Stimulated activated naive B cell treated with anti-CD40 and anti-IgM and Interleukin-4, amounts not matched to agents 10 μg/mL and 1 μg/mL and 100 μg/mL, for 72 hours (primary cell): ENCODE measurements around the gene GOLT1A.

Experiments used
- ATAC-seq, 2 donors: fragments of 150-1000 bp; cut with Tn5 transposase; replicated peaks; 2 replicates each; pipeline ENCODE4 v1.10.0; 2021; ENCODE audit warnings: moderate library complexity in 1 of 2
- DNase-seq: peaks from one replicate; pipeline ENCODE4 v3.0.0; 2021
- H3K27ac Mint-ChIP-seq: one replicate; pipeline ENCODE4 v1.8.0; 2022; ENCODE audit warnings: mild to moderate bottlenecking, mixed read lengths
- H3K27me3 Mint-ChIP-seq, 2 donors: one replicate each; pipeline ENCODE4 v1.8.0; 2022; ENCODE audit warnings: mixed read lengths in 2 of 2
- H3K36me3 Mint-ChIP-seq, 2 donors: one replicate each; pipeline ENCODE4 v1.8.0; 2022; ENCODE audit warnings: mixed read lengths in 2 of 2, mild to moderate bottlenecking in 1 of 2
- H3K4me1 Mint-ChIP-seq, 2 donors: one replicate each; pipeline ENCODE4 v1.8.0; 2022; ENCODE audit warnings: mixed read lengths in 2 of 2, mild to moderate bottlenecking in 1 of 2
- H3K4me3 Mint-ChIP-seq, 2 donors: one replicate each; pipeline ENCODE4 v1.8.0; 2022; ENCODE audit warnings: mild to moderate bottlenecking in 2 of 2, mixed read lengths in 2 of 2, moderate library complexity in 1 of 2
- H3K9me3 Mint-ChIP-seq, 2 donors: one replicate each; pipeline ENCODE4 v1.8.0; 2022; ENCODE audit warnings: mixed read lengths in 2 of 2, mild to moderate bottlenecking in 1 of 2

GOLT1A gene

DNA sequence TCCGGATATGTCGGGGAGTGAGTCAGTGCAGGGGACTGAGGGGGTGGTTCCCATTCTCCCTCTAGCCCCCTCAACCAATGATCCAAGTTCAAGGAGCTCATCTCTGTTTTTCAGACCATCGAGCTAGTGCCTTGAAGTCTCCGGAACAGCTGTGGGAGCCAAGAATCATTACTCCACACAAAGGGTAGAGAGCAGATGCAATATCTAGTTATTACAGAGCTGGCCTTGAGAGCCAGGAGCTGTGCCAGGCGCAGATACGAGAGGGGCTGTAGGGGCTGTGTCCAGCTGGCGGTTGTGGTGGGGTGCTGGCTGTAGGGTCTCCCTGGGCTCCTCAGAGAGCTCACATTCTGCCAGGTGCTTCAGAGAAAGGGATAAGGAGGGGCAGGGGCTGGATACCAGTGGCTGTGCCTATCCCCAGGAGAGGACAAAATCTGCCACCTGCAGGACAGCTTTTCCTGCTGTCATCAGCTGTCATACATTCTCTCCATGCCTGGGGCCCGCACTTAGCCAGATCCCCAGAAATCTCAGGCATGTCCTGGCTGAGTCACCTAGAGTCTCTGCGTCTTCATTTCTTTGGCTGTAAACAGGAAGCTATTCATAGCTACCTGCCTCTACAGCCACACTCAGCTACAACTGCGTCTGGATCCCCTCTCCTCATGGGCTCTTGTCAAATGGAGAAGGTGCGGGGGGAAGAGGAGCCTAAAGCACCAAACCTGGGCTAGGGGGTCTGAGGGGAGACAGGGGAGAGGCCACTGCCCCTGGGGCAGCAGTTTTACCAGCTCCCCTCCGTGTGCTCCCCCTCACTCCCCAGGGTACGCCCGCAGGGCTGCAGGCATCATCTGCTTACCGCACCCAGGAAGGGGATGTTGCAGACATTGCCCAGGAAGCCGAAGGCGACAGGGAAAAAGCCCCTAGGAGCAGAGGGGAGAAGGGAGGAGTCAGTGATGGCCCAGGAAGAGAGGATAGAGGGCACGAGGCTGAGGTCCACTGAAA lies 15.1 kb downstream of the GOLT1A start:
- H3K27me3 Mint-ChIP-seq, result peaks cover 12 to 34% of the 10 kb centered on the region in 2 donors
- ATAC-seq (no peak), DNase-seq (no peak)
- H3K4me1 Mint-ChIP-seq, result peaks cover 5 to 6% of the 10 kb centered on the region in 2 donors
- no peaks in the 10 kb centered on the region for H3K9me3 Mint-ChIP-seq
- H3K4me3 Mint-ChIP-seq, result no peak overlapping the region
- H3K27ac Mint-ChIP-seq, result no peak overlapping the region
- no peaks in the 10 kb centered on the region for H3K36me3 Mint-ChIP-seq

DNA sequence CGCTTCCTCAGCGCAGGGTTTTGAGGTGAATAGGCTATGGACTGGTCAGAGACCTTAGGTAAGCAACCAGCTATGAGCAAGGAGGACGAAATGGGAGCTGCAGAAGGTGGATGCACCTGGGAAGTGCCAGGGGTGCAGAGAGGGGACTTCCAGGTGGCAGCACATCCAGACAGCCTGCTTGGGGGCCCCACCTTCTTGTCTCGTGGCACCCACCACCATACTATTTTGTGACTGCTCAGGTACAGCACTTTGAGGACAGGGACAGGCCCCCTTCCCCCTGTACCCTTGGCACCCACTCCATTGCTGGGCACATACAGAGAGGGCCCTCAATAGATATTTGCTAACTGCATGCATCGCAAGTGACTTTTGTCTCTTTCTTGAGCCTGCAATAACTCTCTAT lies 16.7 kb downstream of the GOLT1A start:
- Mint-ChIP-seq H3K27ac (no peak overlapping the region), H3K36me3 (no peaks in the 10 kb centered on the region), H3K4me3 (no peak overlapping the region), H3K9me3 (no peaks in the 10 kb centered on the region), H3K27me3 (peaks cover 17 to 30% of the 10 kb centered on the region in 2 donors), H3K4me1 (peaks cover 5 to 8% of the 10 kb centered on the region in 2 donors)
- ATAC-seq, result no peak
- no peak for DNase-seq

DNA sequence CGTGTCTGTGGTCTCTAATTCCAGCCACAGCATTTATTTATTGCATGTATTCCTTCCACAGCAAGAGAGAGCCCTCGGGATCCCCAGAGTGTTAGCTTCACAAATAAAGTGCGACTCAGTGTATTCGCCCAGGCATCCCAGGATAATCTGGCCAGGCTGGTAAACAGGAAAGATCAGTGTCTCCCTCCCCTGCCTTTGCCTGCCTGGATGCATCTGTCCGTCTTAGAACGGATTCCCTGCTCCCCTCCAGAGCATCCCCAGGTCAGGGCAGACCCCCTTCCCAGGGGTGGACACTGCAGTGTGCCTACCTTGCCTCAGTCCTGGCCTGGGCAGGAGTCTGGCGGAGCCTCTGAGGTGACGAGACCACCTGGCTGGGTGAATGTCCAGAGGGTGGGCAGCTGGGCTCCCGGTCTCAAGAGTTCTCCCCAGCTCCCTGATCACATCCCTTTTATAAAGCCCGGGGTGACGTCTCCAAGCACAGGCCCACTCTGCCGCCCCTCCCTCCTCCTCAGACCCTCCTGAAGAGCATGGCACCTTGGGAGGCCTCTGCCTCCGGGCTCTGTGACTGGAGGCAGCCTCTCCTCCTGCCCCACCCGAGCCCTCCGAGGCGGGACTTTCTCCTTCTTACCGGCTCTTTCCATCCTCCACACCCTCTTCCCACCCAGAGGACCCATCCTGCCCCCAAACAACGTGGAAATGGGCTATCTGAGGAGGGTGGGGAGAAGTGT lies 17.6 kb downstream of the GOLT1A start, which contains the start of gene KISS1:
KISS1 (minus strand) TSS at position 424 of the 728 bp plus-strand sequence. CDS start 3,615 bp downstream, outside the sequence.
- H3K27ac Mint-ChIP-seq, result no peak within 1 kb of the TSS
- no peaks in the 10 kb centered on the region for H3K36me3 Mint-ChIP-seq
- H3K27me3 Mint-ChIP-seq, result peaks cover 22 to 33% of the 10 kb centered on the region in 2 donors
- H3K4me1 Mint-ChIP-seq, result peaks cover 5 to 8% of the 10 kb centered on the region in 2 donors
- H3K9me3 Mint-ChIP-seq, result no peaks in the 10 kb centered on the region
- H3K4me3 Mint-ChIP-seq, result no peak within 1 kb of the TSS
- DNase-seq (no peak), ATAC-seq (no peak)

DNA sequence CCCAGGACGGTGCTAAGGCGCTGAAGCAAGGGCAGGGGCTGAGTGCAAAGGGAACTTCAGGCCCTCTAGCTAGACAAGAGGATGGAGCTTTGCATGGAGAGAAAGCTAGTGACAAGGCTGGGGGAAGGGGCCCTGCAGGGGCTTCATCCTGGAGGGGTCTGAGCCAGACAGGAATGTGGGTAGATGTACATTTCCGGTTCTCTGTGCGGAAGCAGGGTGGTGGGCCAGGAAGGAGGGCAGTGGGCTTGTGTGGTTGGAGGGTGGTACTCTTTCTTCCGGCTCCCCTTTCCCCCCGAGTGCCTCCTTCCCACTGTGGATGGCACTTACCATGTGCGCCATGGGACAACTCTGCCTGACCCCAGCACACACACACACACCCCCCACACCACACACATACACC lies 19.0 kb downstream of the GOLT1A start:
- no peak for ATAC-seq
- H3K36me3 Mint-ChIP-seq, result no peaks in the 10 kb centered on the region
- H3K4me3 Mint-ChIP-seq, result no peak overlapping the region
- no peaks in the 10 kb centered on the region for H3K9me3 Mint-ChIP-seq
- no peak for DNase-seq
- peaks cover 10 to 11% of the 10 kb centered on the region in 2 donors for H3K4me1 Mint-ChIP-seq
- no peak overlapping the region for H3K27ac Mint-ChIP-seq
- peaks cover 26 to 42% of the 10 kb centered on the region in 2 donors for H3K27me3 Mint-ChIP-seq

DNA sequence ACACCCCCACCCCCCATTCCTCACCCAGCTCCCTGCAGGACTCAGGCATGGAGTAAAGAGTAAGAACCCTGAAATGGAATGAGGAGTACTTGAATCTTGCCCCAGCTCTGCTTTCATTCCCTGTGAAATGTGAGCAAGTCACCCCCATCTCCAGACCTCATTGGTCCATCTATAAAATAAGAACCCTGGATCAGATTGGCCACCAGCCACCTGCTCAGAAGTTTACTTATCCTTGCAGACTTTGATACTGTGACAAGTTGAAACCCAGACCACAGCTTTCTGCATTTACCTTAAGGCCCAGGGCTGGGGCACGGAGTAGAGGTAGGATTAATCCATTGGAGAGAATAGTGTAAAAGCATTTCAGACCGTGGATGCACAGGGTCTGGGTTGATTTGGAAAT lies 19.7 kb downstream of the GOLT1A start:
- H3K9me3 Mint-ChIP-seq, result no peaks in the 10 kb centered on the region
- DNase-seq (no peak), ATAC-seq (no peak)
- H3K27ac Mint-ChIP-seq, result no peak overlapping the region
- H3K4me3 Mint-ChIP-seq, result no peak overlapping the region
- peaks cover 33 to 47% of the 10 kb centered on the region in 2 donors for H3K27me3 Mint-ChIP-seq
- H3K36me3 Mint-ChIP-seq, result no peaks in the 10 kb centered on the region
- peaks cover 17 to 18% of the 10 kb centered on the region in 2 donors for H3K4me1 Mint-ChIP-seq

DNA sequence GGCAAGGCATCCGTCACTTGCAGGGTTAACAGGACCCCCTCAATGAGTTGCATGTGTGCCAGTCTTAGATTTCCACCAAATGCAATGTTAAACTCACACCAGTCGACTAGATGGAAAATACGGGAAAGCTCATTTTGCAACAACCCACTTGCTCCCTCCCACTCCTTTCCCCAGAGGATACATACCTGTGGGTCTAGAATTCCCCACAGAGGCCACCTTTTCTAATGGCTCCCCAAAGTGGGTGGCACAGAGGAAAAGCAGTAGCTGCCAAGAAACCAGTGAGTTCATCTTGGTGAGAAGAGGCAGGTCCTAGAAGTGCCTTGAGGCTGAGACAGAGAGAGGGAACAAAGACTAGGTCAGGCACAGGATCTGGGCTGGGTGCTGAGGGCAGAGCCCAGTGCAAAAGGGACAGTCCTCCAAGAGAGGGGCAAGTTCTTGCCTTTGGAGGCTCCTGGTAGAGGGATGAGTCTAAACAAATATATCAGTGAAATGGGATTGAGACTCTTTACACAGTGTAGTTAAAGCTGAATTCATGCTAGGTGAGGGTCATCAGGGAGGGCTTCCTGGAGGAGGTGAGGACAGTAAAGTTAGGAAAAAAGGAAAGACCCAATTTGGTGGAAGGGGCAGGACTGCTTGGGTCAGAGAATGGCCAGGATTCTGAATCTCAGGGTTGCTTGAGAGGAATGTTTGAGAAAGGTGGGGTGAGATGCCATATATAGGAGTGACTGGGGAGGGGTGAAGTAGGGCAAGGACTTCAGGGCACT lies 21.0 kb downstream of the GOLT1A start:
- no peaks in the 10 kb centered on the region for H3K36me3 Mint-ChIP-seq
- no peaks in the 10 kb centered on the region for H3K9me3 Mint-ChIP-seq
- peaks cover 41 to 50% of the 10 kb centered on the region in 2 donors for H3K27me3 Mint-ChIP-seq
- DNase-seq (no peak), ATAC-seq (no peak)
- H3K27ac Mint-ChIP-seq, result no peak overlapping the region
- peaks cover 22 to 23% of the 10 kb centered on the region in 2 donors for H3K4me1 Mint-ChIP-seq
- no peak overlapping the region for H3K4me3 Mint-ChIP-seq

DNA sequence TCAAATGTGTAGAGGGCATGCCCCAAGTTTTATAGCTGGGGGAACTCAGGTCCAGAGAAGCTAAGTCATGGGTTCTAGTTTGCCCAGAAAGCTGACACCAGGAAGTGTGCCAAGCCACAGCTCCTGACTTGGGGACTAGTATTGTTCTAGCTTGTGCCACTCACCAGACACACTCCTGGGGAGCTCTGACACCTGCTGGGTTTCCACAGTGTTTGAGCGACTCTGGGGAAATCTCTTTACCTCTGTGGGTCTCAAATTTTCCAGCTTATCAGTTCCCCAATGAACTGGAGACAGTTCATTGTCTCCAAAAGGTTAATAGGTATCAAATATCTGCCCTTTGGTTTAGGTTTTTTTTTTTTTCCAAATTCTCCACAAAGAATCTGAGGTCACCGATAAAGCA lies 21.7 kb downstream of the GOLT1A start:
- H3K27me3 Mint-ChIP-seq, result peaks cover 48 to 58% of the 10 kb centered on the region in 2 donors
- peaks cover 22 to 23% of the 10 kb centered on the region in 2 donors for H3K4me1 Mint-ChIP-seq
- no peak overlapping the region for H3K27ac Mint-ChIP-seq
- H3K4me3 Mint-ChIP-seq, result no peak overlapping the region
- DNase-seq (no peak), ATAC-seq (no peak)
- H3K9me3 Mint-ChIP-seq, result no peaks in the 10 kb centered on the region
- no peaks in the 10 kb centered on the region for H3K36me3 Mint-ChIP-seq

DNA sequence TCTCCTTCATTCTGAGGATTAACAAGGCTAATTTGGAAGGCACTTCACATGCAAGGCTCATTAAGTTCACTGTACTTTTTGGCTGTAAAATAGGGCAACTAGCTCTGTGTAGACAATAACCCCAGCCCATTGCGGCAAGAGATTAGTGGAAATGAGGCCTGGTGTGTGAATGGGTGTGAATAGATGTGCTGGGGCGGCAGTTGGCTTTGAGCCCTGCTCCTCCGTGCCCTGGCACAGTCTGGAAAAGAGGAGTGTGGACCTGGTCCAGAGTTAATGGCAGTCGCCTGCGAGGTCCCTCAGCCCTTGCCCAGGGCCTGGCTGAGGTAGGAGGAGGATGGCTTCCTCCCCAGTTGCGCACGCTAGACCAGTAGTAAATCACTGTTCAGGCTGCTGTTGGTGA lies 22.3 kb downstream of the GOLT1A start:
- Mint-ChIP-seq H3K4me1 (peaks cover 22 to 23% of the 10 kb centered on the region in 2 donors), H3K36me3 (no peaks in the 10 kb centered on the region), H3K27me3 (peaks cover 54 to 61% of the 10 kb centered on the region in 2 donors), H3K4me3 (no peak overlapping the region), H3K27ac (no peak overlapping the region), H3K9me3 (no peaks in the 10 kb centered on the region)
- ATAC-seq, result no peak
- DNase-seq, result no peak

DNA sequence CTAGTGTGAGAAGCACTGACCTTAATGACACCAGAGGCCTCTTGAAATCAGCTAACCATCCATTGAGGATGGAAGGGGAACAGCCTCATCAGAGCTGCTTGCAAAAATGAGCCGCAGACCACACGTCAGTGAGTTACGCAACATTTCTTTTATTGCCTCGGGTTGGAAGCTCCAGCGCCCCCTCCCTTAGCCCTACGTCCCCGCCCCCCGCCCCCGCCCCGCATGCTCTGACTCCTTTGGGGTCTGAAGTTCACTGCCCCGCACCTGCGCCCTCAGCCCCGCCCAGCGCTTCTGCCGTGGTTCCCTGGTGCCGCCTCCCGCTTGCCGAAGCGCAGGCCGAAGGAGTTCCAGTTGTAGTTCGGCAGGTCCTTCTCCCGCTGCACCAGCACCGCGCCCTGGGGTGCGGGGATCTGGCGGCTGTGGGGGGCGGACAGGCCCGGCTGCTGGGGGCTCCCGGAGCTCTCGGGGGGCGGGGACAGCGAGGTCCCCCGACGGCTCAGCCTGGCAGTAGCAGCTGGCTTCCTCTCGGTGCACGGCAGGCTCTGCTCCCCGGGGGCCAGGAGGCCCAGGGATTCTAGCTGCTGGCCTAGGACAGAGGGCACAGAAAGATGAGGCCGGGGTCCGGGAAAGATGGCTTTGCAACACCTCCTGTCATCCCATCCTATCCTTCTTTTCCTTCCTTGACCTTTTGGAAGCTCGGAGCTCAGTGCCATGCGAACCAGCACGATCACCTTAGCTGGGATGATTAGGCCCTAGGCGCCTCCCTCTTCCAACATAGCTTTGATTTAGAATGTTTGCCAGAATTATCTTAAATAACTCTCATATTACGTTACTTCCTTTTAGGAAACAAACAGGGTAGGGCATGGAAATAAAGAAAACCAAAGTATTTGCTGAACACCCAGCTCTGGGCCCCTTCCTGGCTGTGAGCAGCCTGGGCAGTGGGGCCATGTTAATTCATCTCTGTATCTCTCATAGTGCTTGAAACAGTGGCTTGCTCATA lies 23.3 kb downstream of the GOLT1A start:
- H3K27me3 Mint-ChIP-seq, result peaks cover 54 to 60% of the 10 kb centered on the region in 2 donors
- peak; percentile 66 to 73 for ATAC-seq
- no peaks in the 10 kb centered on the region for H3K9me3 Mint-ChIP-seq
- H3K36me3 Mint-ChIP-seq, result no peaks in the 10 kb centered on the region
- DNase-seq, result peak; percentile 15
- H3K27ac Mint-ChIP-seq, result no peak overlapping the region
- peaks cover 22 to 23% of the 10 kb centered on the region in 2 donors for H3K4me1 Mint-ChIP-seq
- peak overlapping the region; percentile 14 to 56 for H3K4me3 Mint-ChIP-seq

DNA sequence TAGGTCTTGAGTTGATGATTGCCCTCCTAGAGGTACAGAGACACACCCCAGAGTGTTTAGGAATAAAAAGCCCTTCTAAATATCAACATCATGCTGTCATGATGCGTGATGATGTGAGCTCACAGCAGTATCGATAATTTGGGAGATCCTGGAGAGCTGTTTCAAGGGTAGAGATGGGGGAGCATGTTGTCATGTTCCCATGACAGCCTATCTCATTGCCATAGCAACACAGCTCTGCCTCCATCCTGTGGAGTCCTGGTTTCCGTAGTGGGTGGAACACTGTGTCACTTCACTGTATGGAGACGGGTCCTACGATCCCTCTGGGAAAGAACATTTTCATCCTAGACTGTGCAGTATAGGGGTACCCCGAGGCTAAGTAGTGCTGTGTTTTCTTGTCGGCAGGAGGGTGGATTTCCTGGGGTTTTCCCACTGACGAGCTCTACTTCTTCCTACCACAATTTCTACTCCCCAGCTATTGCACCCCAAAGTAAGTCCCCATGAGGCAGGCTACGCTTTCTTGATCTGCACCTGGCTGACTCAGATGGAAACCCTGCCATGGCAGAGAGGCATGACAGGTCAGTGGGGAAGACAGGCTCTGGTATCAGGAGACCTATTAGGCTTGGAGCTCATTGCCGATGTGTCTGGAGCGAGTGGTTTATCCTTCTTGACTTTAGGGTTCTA lies 24.7 kb downstream of the GOLT1A start:
- Mint-ChIP-seq H3K4me3 (peak overlapping the region in 1 of 2 donors; percentile 18), H3K27me3 (peaks cover 54 to 55% of the 10 kb centered on the region in 2 donors), H3K27ac (no peak overlapping the region), H3K9me3 (no peaks in the 10 kb centered on the region), H3K4me1 (peaks cover 16% of the 10 kb centered on the region in 2 donors), H3K36me3 (no peaks in the 10 kb centered on the region)
- peak; percentile 53 to 85 for ATAC-seq
- peak; percentile 37 for DNase-seq

DNA sequence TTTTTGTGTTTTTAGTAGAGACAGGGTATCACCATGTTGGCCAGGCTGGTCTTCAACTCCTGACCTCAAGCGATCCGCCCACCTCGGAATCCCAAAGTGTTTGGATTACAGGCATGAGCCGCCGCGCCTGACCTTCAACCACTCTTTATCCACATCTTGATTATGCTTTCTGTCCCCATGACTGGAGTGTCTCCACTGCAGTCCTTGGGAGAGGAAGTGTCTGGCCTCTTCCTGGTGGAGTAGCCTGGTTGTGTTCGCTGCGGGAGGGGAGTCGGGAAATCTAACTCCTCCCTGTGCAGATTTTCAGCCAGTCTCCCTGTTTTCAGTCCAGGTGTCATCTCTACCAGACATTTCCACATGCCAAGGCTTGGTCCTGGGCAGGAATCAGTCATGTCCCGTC lies 27.2 kb downstream of the GOLT1A start:
- Mint-ChIP-seq H3K36me3 (no peaks in the 10 kb centered on the region), H3K27me3 (peaks cover 41 to 45% of the 10 kb centered on the region in 2 donors), H3K4me1 (peaks cover 14 to 16% of the 10 kb centered on the region in 2 donors), H3K27ac (no peak overlapping the region), H3K4me3 (no peak overlapping the region), H3K9me3 (no peaks in the 10 kb centered on the region)
- no peak for DNase-seq
- ATAC-seq, result no peak

DNA sequence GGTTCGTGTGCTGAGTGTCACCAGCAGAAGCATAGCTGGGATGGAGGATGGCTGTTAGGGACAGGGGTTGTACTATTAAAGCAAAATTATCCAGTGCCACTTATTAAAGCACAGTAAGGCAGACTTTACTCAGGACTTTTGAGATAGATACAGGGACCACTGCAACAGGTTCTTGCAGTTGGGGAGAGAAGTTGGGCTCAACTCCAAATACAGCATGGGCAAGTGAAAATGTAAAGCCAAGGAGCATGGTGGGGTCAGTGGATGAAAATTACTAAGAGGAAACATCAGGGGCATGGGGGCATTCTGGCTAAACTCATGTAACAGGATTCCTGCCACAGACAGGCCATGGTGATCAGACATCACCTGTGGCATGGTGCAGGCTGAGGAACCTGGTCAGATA lies 32.7 kb downstream of the GOLT1A start:
- Mint-ChIP-seq H3K36me3 (no peaks in the 10 kb centered on the region), H3K4me3 (no peak overlapping the region), H3K9me3 (no peaks in the 10 kb centered on the region), H3K4me1 (no peaks in the 10 kb centered on the region), H3K27ac (no peak overlapping the region), H3K27me3 (peaks cover 0 to 5% of the 10 kb centered on the region in 2 donors)
- no peak for DNase-seq
- no peak for ATAC-seq
